Measurements from ENCODE around the gene SNX25.

GRCh38 chr4:185192059-185192458, 17.3 kb upstream of the SNX25 start:
- no peak for TF ChIP-seq CTCF (CRISPR knock-in tag; IDR thresholded peaks at IDR 0.05)
- no peak for TF ChIP-seq ZNF703 (CRISPR knock-in tag; IDR thresholded peaks at IDR 0.05; ENCODE audit: borderline replicate concordance)
